ENCODE measurements around the gene CARD6.

Gene CARD6

GRCh38 chr5:40828021-40828631 is 13.0 kb upstream of the CARD6 start:
- in situ Hi-C loops (cut with HindIII; ENCODE audit: low pct_ligation_motif_present, low sequenced_read_pairs): no loop called here

GRCh38 chr5:40828690-40829661 is 12.2 kb upstream of the CARD6 start:
- H3K27ac ChIP-seq: no peak overlapping the region
- in situ Hi-C loops (cut with HindIII; ENCODE audit: low pct_ligation_motif_present, low sequenced_read_pairs): no loop called here

More at GRCh38 chr5:40828021-40828631, 13.0 kb upstream of the CARD6 start:
- no peak for TF ChIP-seq CTCF (IDR thresholded peaks at IDR 0.05; ENCODE audit: low read depth, low read length, missing control alignments)
- H3K27ac ChIP-seq: no peak overlapping the region
- no peaks in the 10 kb centered on the region for H3K27me3 ChIP-seq (replicated peaks)
- no peak for DNase-seq
- no peak overlapping the region for H3K4me3 ChIP-seq (ENCODE audit: low read depth, low read length)
- peaks cover 78% of the 10 kb centered on the region for H3K36me3 ChIP-seq (replicated peaks)

GRCh38 chr5:40829748-40830533 is 11.2 kb upstream of the CARD6 start:
- Histone ChIP-seq H3K27ac (no peak overlapping the region), H3K4me3 (ENCODE audit: low read depth, low read length) (no peak overlapping the region), H3K27me3 (replicated peaks) (no peaks in the 10 kb centered on the region), H3K36me3 (replicated peaks) (peaks cover 95% of the 10 kb centered on the region)
- no peak for TF ChIP-seq CTCF (IDR thresholded peaks at IDR 0.05; ENCODE audit: low read depth, low read length, missing control alignments)
- no peak for DNase-seq
- in situ Hi-C loops (cut with HindIII; ENCODE audit: low pct_ligation_motif_present, low sequenced_read_pairs): no loop called here

More at GRCh38 chr5:40828690-40829661, 12.2 kb upstream of the CARD6 start:
- no peak for DNase-seq
- Histone ChIP-seq H3K36me3 (replicated peaks) (peaks cover 87% of the 10 kb centered on the region), H3K27me3 (replicated peaks) (no peaks in the 10 kb centered on the region), H3K4me3 (ENCODE audit: low read depth, low read length) (no peak overlapping the region)
- TF ChIP-seq CTCF (IDR thresholded peaks at IDR 0.05; ENCODE audit: low read depth, low read length, missing control alignments): no peak

- no peaks in the 10 kb centered on the region for H3K27me3 ChIP-seq (replicated peaks)
- peaks cover 81% of the 10 kb centered on the region for H3K36me3 ChIP-seq (replicated peaks)
- no peak for TF ChIP-seq CTCF (IDR thresholded peaks at IDR 0.05; ENCODE audit: low read depth, low read length, missing control alignments)
- peak overlapping the region; percentile 20 for H3K27ac ChIP-seq
- no peak for DNase-seq
- in situ Hi-C loops (cut with HindIII; ENCODE audit: low pct_ligation_motif_present, low sequenced_read_pairs): no loop called here
- no peak overlapping the region for H3K4me3 ChIP-seq (ENCODE audit: low read depth, low read length)
These were observed 9.6 kb upstream of the CARD6 start for GRCh38 chr5:40831346-40832210.

- in situ Hi-C loops (cut with HindIII; ENCODE audit: low pct_ligation_motif_present, low sequenced_read_pairs): no loop called here
- peak overlapping the region; percentile 94 for H3K4me3 ChIP-seq (ENCODE audit: low read depth, low read length)
- peaks cover 74% of the 10 kb centered on the region for H3K36me3 ChIP-seq (replicated peaks)
- H3K27ac ChIP-seq: peak overlapping the region; percentile 20
- no peak for TF ChIP-seq CTCF (IDR thresholded peaks at IDR 0.05; ENCODE audit: low read depth, low read length, missing control alignments)
- DNase-seq: no peak
- no peaks in the 10 kb centered on the region for H3K27me3 ChIP-seq (replicated peaks)
These were observed 8.8 kb upstream of the CARD6 start for GRCh38 chr5:40832345-40832744.
